OCI-LY1 (cell line): Measurements from ENCODE around the gene DAZAP1.

Source experiments
- H2AFZ ChIP-seq: fragments of 200-600 bp; sonication (generic), shearing (Covaris generic); 2 replicates; pipeline ENCODE4 v1.6.0; 2014; ENCODE audit warnings: antibody characterized with exemption, mild to moderate bottlenecking, low read length
- H3F3A ChIP-seq: fragments of 200-600 bp; sonication (generic), shearing (Covaris generic); 2 replicates; pipeline ENCODE4 v1.6.0; 2014; ENCODE audit warnings: mild to moderate bottlenecking, antibody characterized with exemption, low read length, moderate library complexity; ENCODE audit not compliant: insufficient read depth
- H3K27ac ChIP-seq: fragments of 200-600 bp; sonication (generic); 2 replicates; pipeline ENCODE4 v1.5.1; 2014; ENCODE audit warnings: low read length, mixed run types, mild to moderate bottlenecking, low read depth; ENCODE audit not compliant: poor library complexity, severe bottlenecking
- H3K27me3 ChIP-seq: fragments of 200-600 bp; sonication (generic); 2 replicates; pipeline ENCODE4 v1.6.0; 2014; ENCODE audit warnings: antibody characterized with exemption, mild to moderate bottlenecking, low read length, moderate library complexity; ENCODE audit not compliant: insufficient read depth
- H3K36me3 ChIP-seq: fragments of 200-600 bp; sonication (generic); 2 replicates; pipeline ENCODE4 v1.6.1; 2014; ENCODE audit warnings: mild to moderate bottlenecking, antibody characterized with exemption, low read length, moderate library complexity, mixed read lengths; ENCODE audit not compliant: insufficient read depth
- H3K4me1 ChIP-seq: fragments of 200-600 bp; sonication (generic); 2 replicates; pipeline ENCODE4 v1.5.1; 2014; ENCODE audit warnings: mild to moderate bottlenecking, low read length, moderate library complexity; ENCODE audit not compliant: insufficient read depth, severe bottlenecking
- H3K4me2 ChIP-seq: fragments of 200-600 bp; sonication (generic), shearing (Covaris generic); 2 replicates; pipeline ENCODE4 v1.6.1; 2014; ENCODE audit warnings: low read length
- H3K4me3 ChIP-seq: fragments of 200-600 bp; sonication (generic); 2 replicates; pipeline ENCODE4 v1.5.1; 2014; ENCODE audit warnings: low read length, low read depth, mild to moderate bottlenecking, mixed read lengths; ENCODE audit not compliant: poor library complexity, severe bottlenecking
- H3K79me2 ChIP-seq: fragments of 200-600 bp; shearing (Covaris generic); 2 replicates; pipeline ENCODE4 v1.6.1; 2016; ENCODE audit warnings: mixed run types, low read length, mixed read lengths; ENCODE audit not compliant: insufficient read depth
- H3K9ac ChIP-seq: fragments of 200-600 bp; sonication (generic), shearing (Covaris generic); 2 replicates; pipeline ENCODE4 v1.6.1; 2014; ENCODE audit warnings: mild to moderate bottlenecking, low read length, mixed read lengths
- H3K9me2 ChIP-seq: fragments of 200-600 bp; sonication (generic), shearing (Covaris generic); 2 replicates; pipeline ENCODE4 v1.6.1; 2014; ENCODE audit warnings: low read depth, mild to moderate bottlenecking, low read length, mixed read lengths
- H3K9me3 ChIP-seq: fragments of 200-600 bp; shearing (Covaris generic); 2 replicates; pipeline ENCODE4 v1.6.1; 2014; ENCODE audit warnings: low read length, mixed read lengths
- H4K20me1 ChIP-seq: fragments of 200-600 bp; sonication (generic), shearing (Covaris generic); 2 replicates; pipeline ENCODE4 v1.6.0; 2016; ENCODE audit warnings: mild to moderate bottlenecking, low read length; ENCODE audit not compliant: insufficient read depth
- CTCF ChIP-seq: fragments of 200-600 bp; sonication (generic), shearing (Covaris generic); IDR thresholded peaks from 2 replicates; pipeline ENCODE4 v1.5.1; 2017; ENCODE audit warnings: mild to moderate bottlenecking, antibody characterized with exemption, low read length, moderate library complexity, mixed read lengths
- EZH2 ChIP-seq: fragments of 200-600 bp; sonication (generic), shearing (Covaris generic); IDR thresholded peaks from 2 replicates; pipeline ENCODE4 v1.8.0; 2017; ENCODE audit warnings: borderline replicate concordance, mixed run types, mild to moderate bottlenecking, antibody characterized with exemption, low read length, moderate library complexity, mixed read lengths

The DAZAP1 gene

GRCh38 chr19:1407528-1408299, at the start of gene DAZAP1:
TSS of gene DAZAP1 (plus strand) at chr19:1407586. CDS start at chr19:1407774, 188 bp downstream.
- H3K27me3 ChIP-seq: no peaks in the 10 kb centered on the region
- H3F3A ChIP-seq: no peaks in the 10 kb centered on the region
- TF ChIP-seq EZH2: no peak
- no peak for TF ChIP-seq CTCF
- H3K4me3 ChIP-seq: peak within 1 kb of the TSS; percentile 100
- H3K79me2 ChIP-seq: peaks cover 49% of the 10 kb centered on the region
- no peaks in the 10 kb centered on the region for H3K9me3 ChIP-seq
- H3K9me2 ChIP-seq: no peaks in the 10 kb centered on the region
- no peak within 1 kb of the TSS for H2AFZ ChIP-seq
- peaks cover 42% of the 10 kb centered on the region for H3K4me1 ChIP-seq
- H3K36me3 ChIP-seq: peaks cover 43% of the 10 kb centered on the region
- H3K4me2 ChIP-seq: peak within 1 kb of the TSS; percentile 91
- peak within 1 kb of the TSS; percentile 72 for H3K27ac ChIP-seq
- H3K9ac ChIP-seq: peak within 1 kb of the TSS; percentile 100
- no peaks in the 10 kb centered on the region for H4K20me1 ChIP-seq

DNA sequence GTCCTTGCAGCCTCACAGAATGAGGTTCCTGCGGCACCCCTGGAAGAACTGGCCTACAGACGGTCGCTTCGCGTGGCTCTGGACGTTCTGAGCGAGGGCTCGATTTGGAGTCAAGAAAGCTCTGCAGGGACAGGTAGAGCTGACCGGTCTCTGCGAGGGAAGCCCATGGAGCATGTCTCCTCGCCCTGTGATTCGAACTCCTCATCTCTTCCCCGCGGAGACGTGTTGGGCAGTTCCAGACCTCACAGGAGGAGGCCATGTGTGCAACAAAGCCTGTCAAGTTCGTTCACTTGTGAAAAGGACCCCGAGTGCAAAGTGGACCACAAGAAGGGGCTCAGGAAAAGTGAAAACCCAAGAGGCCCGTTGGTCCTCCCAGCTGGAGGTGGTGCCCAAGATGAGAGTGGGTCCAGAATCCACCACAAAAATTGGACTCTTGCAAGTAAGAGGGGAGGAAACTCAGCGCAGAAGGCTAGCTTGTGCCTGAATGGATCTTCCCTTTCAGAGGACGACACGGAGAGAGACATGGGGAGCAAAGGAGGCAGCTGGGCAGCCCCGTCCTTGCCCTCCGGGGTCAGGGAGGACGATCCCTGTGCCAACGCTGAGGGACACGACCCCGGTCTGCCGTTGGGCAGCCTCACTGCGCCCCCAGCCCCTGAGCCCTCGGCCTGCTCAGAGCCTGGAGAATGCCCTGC, 47.1 kb upstream of the DAZAP1 start:
- Histone ChIP-seq H3K27ac (no peak overlapping the region), H3K9me2 (no peaks in the 10 kb centered on the region), H2AFZ (no peak overlapping the region), H3K36me3 (peaks cover 72% of the 10 kb centered on the region; the same call in 1 of the 2 replicates), H3F3A (no peaks in the 10 kb centered on the region), H3K9ac (no peak overlapping the region), H4K20me1 (no peaks in the 10 kb centered on the region), H3K9me3 (no peaks in the 10 kb centered on the region), H3K79me2 (no peaks in the 10 kb centered on the region), H3K4me3 (no peak overlapping the region), H3K27me3 (no peaks in the 10 kb centered on the region), H3K4me1 (peaks cover 28% of the 10 kb centered on the region), H3K4me2 (no peak overlapping the region)
- TF ChIP-seq CTCF (no peak), EZH2 (no peak)

- no peaks in the 10 kb centered on the region for H3K9me3 ChIP-seq
- H3K27me3 ChIP-seq: no peaks in the 10 kb centered on the region
- H4K20me1 ChIP-seq: no peaks in the 10 kb centered on the region
- no peaks in the 10 kb centered on the region for H3K79me2 ChIP-seq
- H3K4me3 ChIP-seq: no peak overlapping the region
- no peak overlapping the region for H2AFZ ChIP-seq
- H3K9me2 ChIP-seq: no peaks in the 10 kb centered on the region
- no peak overlapping the region for H3K27ac ChIP-seq
- no peak overlapping the region for H3K9ac ChIP-seq
- no peak overlapping the region for H3K4me2 ChIP-seq
- TF ChIP-seq CTCF: no peak
- peaks cover 21% of the 10 kb centered on the region for H3K4me1 ChIP-seq
- peaks cover 78% of the 10 kb centered on the region; the same call in 1 of the 2 replicates for H3K36me3 ChIP-seq
- no peaks in the 10 kb centered on the region for H3F3A ChIP-seq
These were observed 46.4 kb upstream of the DAZAP1 start for GRCh38 chr19:1360818-1361461.
